Activated naive CD4-positive, alpha-beta T cell treated with anti-CD3 and anti-CD28 coated beads, Interleukin-2, amount 50 U/mL, for 16 hours (primary cell): ENCODE data around the gene ZNF143.

Experiments
- DNase-seq: peaks from one replicate; pipeline ENCODE4 v3.0.0-alpha.2; 2020

Gene ZNF143

GRCh38 chr11:9576701-9577381, 116.0 kb downstream of the ZNF143 start:
- DNase-seq, result no peak

GRCh38 chr11:9577556-9577955, 116.7 kb downstream of the ZNF143 start:
- no peak for DNase-seq
